Renal pelvis (tissue), 4 donors: ENCODE data around the gene TRMT5. TPM values are rescaled to one million over a fixed set of nuclear protein-coding genes. Genes with fewer than 3 reads are reported as not detected.

Experiments
- DNase-seq: peaks from one replicate; pipeline ENCODE4 v3.0.0-alpha.2; 2013
- polyA plus RNA-seq, 3 donors: library from polyadenylated mRNA; unstranded; fragments of 120-200 nt; gene quantifications; one replicate each; pipeline ENCODE4 v1.2.1, GENCODE V29; 2013; ENCODE audit not compliant: insufficient read length in 3 of 3

The TRMT5 gene
- polyA plus RNA-seq, 3 donors: 19.4 to 24.8 (median 20.5) TPM

GRCh38 chr14:60970146-60970545 lies 10.7 kb downstream of the TRMT5 start:
- DNase-seq: no peak

GRCh38 chr14:60968671-60969070 lies 12.2 kb downstream of the TRMT5 start:
- no peak for DNase-seq

GRCh38 chr14:60968099-60968498 lies 12.8 kb downstream of the TRMT5 start:
- no peak for DNase-seq

- DNase-seq: no peak
Measured at GRCh38 chr14:60965402-60965801, 15.5 kb downstream of the TRMT5 start.

- DNase-seq: no peak
Measured at GRCh38 chr14:60964904-60965303, 16.0 kb downstream of the TRMT5 start.

- DNase-seq: no peak
Measured at GRCh38 chr14:60963761-60964160, 17.1 kb downstream of the TRMT5 start.

- no peak for DNase-seq
Measured at GRCh38 chr14:60958146-60958545, 22.7 kb downstream of the TRMT5 start.

GRCh38 chr14:60956632-60957031 lies 24.2 kb downstream of the TRMT5 start:
- no peak for DNase-seq

- no peak for DNase-seq
Measured at GRCh38 chr14:60956202-60956601, 24.7 kb downstream of the TRMT5 start.

- no peak for DNase-seq
Measured at GRCh38 chr14:60951776-60952435, 29.0 kb downstream of the TRMT5 start.

GRCh38 chr14:60946773-60947172 lies 34.1 kb downstream of the TRMT5 start:
- no peak for DNase-seq

- no peak for DNase-seq
Measured at GRCh38 chr14:60945984-60946383, 34.9 kb downstream of the TRMT5 start.

- DNase-seq: no peak
Measured at GRCh38 chr14:60944204-60944603, 36.7 kb downstream of the TRMT5 start.

- DNase-seq: no peak
Measured at GRCh38 chr14:60943637-60944032, 37.2 kb downstream of the TRMT5 start.

- no peak for DNase-seq
Measured at GRCh38 chr14:60935319-60935718, 45.6 kb downstream of the TRMT5 start.

GRCh38 chr14:60933920-60934655 lies 46.8 kb downstream of the TRMT5 start:
- no peak for DNase-seq

GRCh38 chr14:60931218-60931617 lies 49.7 kb downstream of the TRMT5 start:
- DNase-seq: no peak

GRCh38 chr14:60926002-60926401 lies 54.9 kb downstream of the TRMT5 start:
- DNase-seq: no peak

- DNase-seq: no peak
Measured at GRCh38 chr14:60925286-60925685, 55.6 kb downstream of the TRMT5 start.

- DNase-seq: no peak
Measured at GRCh38 chr14:60922050-60922449, 58.8 kb downstream of the TRMT5 start.
